Stomach (tissue), 4 donors: Measurements from ENCODE around the gene DCC.

Experiments
- CTCF ChIP-seq, 7 experiments: fragments of 450-650 bp in 4 of 7; fragments of 200-600 bp in 3 of 7; sonication (generic) in 3 of 7; IDR thresholded peaks; one replicate each; pipeline ENCODE4 v1.5.1; 2016 to 2019; ENCODE audit warnings: antibody characterized with exemption in 7 of 7, control low read depth in 2 of 7, mild to moderate bottlenecking in 1 of 7
- EP300 ChIP-seq: sonication (generic); formaldehyde crosslinking; IDR thresholded peaks from one replicate; pipeline ENCODE4 v1.6.1; 2017; ENCODE audit warnings: antibody characterized with exemption
- POLR2A ChIP-seq, 4 donors: fragments of 450-650 bp; IDR thresholded peaks; one replicate each; pipeline ENCODE4 v1.6.1; 2016; ENCODE audit warnings: antibody characterized with exemption in 4 of 4, control low read depth in 2 of 4, mild to moderate bottlenecking in 1 of 4, moderate library complexity in 1 of 4
- POLR2AphosphoS5 ChIP-seq, 3 donors: sonication (generic); formaldehyde crosslinking; IDR thresholded peaks; one replicate each; pipeline ENCODE4 v1.6.1; 2016; ENCODE audit warnings: antibody characterized with exemption in 3 of 3

- TF ChIP-seq CTCF (IDR thresholded peaks at IDR 0.05) (no peak), EP300 (no peak), POLR2AphosphoS5 (IDR thresholded peaks at IDR 0.05) (no peak), POLR2A (IDR thresholded peaks at IDR 0.05) (no peak)
Observed at GRCh38 chr18:52541056-52541455, 201.1 kb downstream of the DCC start.
